Activated CD4-positive, alpha-beta T cell treated with anti-CD3 and anti-CD28 coated beads, Interleukin-2, amount 50 U/mL, for 24 hours (primary cell): Measurements from ENCODE around the gene NRN1L.

Experiments used
- DNase-seq, 2 donors: peaks; one replicate each; pipeline ENCODE4 v3.0.0-alpha.2; 2020; ENCODE audit warnings: low read depth in 1 of 2, low spot score in 1 of 2

The NRN1L gene

DNA sequence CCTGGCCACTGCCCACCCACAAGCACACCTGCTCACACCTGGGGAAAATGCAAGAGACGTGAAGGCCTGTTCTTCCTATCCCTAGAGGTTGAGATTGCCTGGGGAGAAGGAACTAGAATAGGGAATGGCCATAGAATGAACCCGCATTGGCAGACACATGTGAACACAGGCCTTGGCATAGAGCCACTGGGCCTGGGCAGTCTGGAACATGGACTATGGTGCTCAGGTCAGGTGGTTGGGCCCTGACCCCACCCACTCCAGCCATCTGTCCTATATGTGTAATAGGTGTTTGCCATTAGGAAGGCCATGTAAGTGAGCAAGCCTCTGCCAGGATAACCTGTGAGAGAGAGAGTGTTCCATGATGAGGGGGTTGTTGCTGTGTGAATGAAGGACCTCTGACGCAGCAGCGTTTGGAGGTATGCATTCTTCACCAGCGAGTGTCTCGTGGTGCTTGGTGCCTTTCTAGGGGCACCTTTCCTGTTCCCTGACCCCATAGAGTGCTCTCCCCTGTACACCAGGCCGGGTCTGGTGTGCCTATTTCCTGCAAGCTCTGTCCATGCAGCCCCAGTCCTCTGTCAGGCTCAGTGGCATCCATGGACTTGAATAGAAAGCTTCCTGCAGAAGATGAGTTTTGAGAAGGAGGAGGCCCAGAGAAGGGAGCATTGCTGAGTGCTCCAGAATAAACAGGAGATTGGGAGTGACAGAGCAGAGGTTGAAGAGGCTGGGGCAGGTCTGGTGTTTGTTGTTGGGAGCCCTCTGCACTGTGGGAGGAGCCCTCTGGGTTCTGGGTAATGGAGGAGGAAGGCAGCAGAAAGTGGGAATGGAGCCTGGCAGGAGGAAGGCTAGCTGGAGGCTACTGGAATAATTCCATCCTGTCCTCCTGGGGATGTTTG is 31.4 kb downstream of the NRN1L start:
- DNase-seq: no peak

DNA sequence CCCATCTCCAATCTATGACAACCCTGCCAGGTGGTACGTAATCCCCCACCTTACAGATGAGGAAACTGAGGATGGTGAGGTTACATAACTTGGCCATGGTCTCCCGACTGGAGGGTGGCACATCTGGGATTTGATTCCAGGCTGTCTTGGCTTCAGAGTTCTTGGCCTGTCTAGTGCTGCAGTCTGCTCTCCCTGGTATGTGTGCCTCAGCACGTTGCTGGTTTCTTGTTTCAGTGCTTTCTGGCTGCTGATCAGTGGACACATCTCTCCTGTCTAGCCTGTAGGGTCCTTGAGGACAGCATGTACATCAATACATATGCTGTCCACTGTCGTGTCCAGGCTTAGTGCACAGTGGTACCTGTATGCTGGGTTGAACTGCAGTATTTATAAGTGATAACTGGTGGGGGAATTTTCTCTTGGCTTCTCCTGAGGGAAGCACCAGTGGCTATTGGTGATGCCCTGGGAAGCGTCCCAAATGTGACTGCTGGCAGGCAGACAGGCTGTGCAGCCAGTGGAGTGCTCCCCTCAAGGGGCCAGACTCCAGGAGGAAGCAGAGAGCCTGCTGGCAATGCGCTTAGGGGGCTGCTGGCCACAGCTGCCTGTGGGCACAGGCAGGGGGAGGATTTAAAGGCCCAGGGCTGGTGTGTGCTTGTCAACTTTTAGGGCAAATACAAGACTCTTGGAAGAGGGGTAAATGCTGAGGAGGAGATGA is 32.6 kb downstream of the NRN1L start:
- DNase-seq: no peak

DNA sequence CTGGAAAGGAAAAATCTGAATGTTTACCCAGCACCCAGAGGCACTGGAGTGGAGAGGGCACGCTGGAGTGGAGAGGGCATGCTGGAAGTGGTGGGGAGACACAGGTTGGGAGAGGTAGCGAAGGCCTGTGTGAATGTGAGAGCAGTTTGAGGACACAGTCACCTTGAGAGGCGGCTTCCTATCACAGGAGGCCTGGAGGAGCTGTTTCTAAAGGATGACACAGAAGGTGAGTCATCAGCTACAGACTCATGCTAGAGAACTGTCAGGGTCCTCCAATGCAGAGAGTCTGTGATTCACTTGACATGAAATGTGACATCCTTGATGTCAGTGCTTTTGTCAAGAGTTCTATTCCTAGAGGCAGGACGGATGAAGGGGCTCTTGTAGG is 33.2 kb downstream of the NRN1L start:
- DNase-seq: peak in 1 of 2 donors; percentile 65

- no peak for DNase-seq
Measured at GRCh38 chr16:67919622-67920221, 35.0 kb downstream of the NRN1L start.

GRCh38 chr16:67922221-67922620 is 37.5 kb downstream of the NRN1L start:
- no peak for DNase-seq

DNA sequence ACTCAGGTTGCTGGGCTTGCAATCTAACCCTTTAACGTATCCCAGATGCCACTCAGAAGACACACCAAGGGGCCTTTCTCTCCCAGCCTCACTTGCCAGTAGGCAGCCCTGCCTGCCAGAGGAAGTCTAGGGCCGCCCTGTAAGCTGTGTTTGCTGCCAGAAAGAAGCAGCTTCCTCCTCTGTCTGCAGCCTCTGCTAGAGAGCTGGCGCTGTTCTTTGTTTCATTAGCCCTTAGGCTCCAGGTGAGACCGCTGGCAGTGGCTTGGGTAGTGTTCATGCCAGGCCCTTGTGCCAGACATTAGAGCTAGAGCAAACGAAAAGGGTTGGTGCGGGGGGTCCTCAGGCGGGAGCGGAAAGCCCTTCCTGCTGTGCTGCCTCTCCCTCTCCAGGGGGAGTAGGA is 38.1 kb downstream of the NRN1L start:
- DNase-seq: no peak

GRCh38 chr16:67923414-67924116 is 38.9 kb downstream of the NRN1L start:
- no peak for DNase-seq

DNA sequence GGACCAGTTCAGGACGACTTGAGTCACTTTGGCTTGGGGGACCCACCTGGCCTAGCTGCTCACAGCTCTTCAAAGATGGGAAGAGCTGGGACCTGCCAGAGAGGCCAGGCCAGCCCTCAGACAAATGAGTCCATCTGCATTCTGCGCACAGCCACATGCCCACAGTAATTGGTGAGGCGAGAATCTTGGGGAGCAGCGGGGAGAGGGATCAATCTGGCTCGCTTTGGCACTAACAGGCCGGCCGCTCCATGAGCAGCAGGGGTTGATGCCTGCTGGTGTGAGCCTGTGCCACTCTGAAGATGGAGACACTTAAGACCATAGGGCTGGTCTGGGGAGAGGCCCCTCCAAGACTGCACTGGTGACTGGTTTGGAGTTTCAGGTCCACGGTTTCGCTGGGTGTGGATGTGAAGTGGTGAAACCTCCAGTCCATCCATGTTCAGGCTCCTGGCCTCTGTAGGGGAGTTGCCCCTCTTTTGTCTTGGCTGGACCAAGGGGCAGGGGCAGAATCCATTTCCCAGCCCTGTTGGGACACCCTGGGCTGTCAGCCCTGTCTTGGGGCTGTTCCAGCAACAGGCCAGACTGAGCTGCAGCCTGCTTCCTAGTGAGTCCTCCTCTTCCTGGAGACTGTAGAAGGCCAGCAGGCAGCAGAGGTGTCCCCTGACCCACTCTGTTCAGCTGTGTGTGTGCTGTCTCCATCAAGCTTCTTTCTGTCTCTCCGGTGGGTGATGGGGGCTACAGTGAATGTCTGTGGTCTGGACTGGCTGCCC is 39.6 kb downstream of the NRN1L start:
- DNase-seq: no peak

GRCh38 chr16:67926181-67926750 is 41.6 kb downstream of the NRN1L start:
- DNase-seq: no peak

DNA sequence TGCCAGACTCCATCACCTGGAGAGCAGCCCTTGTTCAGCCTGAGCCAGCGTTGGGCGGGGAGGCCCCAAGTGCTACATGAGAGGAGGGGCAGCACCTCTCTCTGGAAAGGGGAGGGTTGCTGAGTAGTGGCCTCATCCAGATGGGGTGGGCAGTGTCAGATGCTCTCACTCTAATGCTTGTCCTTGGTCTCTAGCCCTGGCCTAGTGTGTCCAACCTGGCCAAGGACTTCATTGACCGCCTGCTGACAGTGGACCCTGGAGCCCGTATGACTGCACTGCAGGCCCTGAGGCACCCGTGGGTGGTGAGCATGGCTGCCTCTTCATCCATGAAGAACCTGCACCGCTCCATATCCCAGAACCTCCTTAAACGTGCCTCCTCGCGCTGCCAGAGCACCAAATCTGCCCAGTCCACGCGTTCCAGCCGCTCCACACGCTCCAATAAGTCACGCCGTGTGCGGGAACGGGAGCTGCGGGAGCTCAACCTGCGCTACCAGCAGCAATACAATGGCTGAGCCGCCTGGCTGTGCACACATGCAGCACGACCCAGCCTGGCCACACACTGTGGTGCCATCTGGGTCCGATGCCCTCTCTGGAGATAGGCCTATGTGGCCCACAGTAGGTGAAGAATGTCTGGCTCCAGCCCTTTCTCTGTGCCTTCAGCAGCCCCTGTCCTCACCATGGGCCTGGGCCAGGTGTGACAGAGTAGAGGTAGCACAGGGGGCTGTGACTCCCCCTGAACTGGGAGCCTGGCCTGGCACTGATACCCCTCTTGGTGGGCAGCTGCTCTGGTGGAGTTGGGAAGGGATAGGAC is 42.7 kb downstream of the NRN1L start:
- DNase-seq: no peak

DNA sequence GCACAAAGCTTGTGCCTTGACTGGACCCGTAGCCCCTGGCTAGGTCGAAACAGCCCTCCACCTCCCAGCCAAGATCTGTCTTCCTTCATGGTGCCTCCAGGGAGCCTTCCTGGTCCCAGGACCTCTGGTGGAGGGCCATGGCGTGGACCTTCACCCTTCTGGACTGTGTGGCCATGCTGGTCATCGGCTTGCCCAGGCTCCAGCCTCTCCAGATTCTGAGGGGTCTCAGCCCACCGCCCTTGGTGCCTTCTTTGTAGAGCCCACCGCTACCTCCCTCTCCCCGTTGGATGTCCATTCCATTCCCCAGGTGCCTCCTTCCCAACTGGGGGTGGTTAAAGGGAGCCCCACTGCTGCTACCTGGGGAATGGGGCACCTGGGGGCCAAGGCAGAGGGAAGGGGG is 43.5 kb downstream of the NRN1L start:
- no peak for DNase-seq

GRCh38 chr16:67928561-67929364 is 44.1 kb downstream of the NRN1L start:
- peak; percentile 53 to 78 for DNase-seq

DNA sequence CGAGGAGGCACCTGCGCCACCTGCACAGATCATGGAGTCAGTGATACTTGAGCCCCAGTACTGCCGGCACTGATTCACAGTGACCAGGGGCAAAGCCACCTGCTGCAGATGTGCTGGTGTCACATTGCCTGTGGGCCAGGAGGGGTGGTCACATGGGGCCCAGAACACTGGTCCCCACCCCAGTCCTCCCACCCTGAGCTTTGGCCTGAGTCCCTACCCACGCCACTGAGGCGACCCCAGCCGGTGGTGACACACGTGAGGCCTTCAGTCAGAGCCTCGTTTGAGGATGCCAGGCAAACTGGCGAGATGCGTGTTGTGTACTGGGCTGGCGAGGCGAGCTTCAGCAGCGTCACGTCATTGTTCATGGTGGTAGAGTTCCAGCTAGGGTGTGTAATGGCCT is 45.5 kb downstream of the NRN1L start:
- no peak for DNase-seq

DNA sequence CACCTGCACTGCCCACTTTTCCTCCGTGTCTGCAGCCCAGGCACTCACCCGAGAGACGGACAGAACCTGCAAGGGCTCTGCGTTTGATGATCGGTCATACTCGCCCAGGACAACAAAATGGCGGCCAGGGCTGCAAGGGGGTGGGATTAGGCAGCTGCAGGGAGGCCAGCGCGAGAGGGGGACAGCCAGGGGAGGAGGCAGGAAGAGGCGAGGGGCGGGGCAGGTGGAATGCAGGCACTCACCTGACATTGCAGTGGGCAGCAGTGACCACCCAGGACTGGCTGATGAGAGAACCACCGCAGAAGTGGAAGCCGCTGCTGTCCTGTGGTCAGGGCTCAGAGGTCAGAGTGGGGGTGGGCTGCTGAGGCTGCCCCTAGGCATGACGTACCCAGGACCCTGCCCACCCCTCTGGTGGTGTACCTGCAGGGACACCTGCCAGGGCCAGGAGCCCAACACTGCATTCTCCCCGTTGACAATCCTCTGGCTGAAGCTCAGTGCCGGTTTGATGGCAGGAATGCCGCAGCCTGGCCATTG is 46.1 kb downstream of the NRN1L start:
- no peak for DNase-seq

DNA sequence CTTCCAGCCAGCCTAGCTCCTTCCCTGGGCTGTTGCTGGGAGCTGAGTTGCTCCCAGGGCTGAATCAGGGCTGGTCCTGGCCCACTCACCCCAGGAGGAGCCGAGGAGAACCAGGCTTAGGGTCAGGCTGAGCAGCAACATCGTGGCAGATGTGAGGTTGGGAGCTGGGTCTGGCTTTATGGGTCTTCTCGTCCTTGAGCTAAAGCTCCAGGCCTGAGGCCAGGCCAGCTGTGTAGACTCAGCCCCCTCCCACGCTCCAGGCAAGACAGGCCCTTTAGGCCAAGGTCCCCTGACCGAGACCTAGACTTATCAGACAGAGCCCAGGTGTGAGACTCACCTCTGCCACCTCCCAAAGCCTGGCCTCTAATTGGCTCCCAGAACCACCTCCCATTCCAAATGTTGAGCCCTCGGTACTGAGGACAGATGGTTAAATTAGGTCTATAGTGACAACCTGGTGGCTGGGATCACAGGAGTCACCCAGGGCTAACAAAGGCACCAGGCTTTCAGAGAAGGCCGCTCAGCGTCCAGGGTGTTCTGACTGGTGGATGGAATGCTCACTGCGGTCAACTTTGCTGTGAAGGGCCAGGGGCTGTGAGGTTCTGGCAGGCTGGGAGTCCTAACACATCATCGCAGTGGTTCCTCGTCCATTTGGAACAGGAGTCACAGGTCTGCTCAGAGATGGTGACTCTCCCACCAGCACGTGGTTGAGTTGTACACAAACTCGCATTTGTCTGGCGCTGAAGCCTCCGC is 47.2 kb downstream of the NRN1L start, which contains the start of gene CTRL:
CTRL (minus strand) TSS at position 151 of the 750 bp plus-strand sequence; CDS start at position 141, 10 bp downstream.
- no peak for DNase-seq

DNA sequence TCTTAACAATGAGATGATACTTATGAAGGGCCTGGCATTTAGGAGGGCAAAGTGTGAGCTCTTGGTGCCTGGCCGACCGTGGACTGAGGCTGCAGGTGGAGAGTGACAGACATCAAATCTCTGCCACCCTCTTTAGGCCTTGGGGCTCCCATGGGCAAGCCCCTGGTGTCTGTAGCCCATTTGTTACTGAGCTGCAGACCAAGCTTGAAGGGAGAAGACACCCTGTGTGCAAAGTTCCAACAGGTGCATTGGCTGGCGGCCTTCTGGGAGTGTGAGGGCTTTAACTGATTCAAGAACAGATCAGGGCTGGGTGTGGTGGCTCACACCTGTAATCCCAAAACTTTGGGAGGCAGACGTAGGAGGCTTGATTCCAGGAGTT is 47.8 kb downstream of the NRN1L start:
- DNase-seq: no peak

DNA sequence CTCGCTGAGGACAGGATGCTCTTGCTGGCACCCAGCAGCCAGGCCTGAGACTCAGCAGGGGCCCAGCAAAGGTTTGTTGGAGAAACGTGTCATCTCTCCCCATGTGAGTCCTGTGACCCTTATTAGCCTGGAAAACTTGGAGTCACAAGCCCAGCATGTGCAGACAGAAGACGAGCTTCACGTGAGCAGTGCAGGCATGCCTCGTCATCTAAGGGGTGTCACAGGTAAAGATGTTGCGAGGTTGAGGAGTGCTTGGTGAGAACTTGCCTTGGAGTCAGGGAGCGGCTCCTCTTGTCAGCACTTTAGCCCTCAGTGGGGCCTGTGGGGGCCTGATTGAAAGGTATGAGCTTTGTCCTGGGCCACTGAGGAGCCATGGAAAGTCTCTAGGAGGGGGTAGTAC is 49.1 kb downstream of the NRN1L start:
- no peak for DNase-seq
